Upper lobe of left lung (tissue), 6 donors: Measurements from ENCODE around the gene PLCE1. TPM values are rescaled to one million over a fixed set of nuclear protein-coding genes. Genes with fewer than 3 reads are reported as not detected.

Experiments used
- ATAC-seq, 2 donors: fragments of 200-7000 bp; cut with Tn5 transposase; one replicate each; pipeline ENCODE4 v1.9.1; 2022; ENCODE audit warnings: mild to moderate bottlenecking in 2 of 2, moderate library complexity in 2 of 2; ENCODE audit not compliant: low FRiP score in 2 of 2
- DNase-seq, 2 donors: peaks; one replicate each; pipeline ENCODE4 v3.0.0-alpha.2; 2019 to 2020
- H3K27ac ChIP-seq, 4 donors: fragments of 200-600 bp; sonication (generic); one replicate each; pipeline ENCODE4 v1.5.1; 2016 to 2019
- H3K27me3 ChIP-seq, 4 donors: fragments of 200-600 bp; sonication (generic); one replicate each; pipeline ENCODE4 v1.5.1; 2017 to 2019
- H3K36me3 ChIP-seq, 4 donors: fragments of 200-600 bp; sonication (generic); one replicate each; pipeline ENCODE4 v1.5.1; 2016 to 2019
- H3K4me1 ChIP-seq, 4 donors: fragments of 200-600 bp; sonication (generic); one replicate each; pipeline ENCODE4 v1.5.1; 2018 to 2019
- H3K4me3 ChIP-seq, 4 donors: fragments of 200-600 bp; sonication (generic); one replicate each; pipeline ENCODE4 v1.5.1; 2017 to 2019; ENCODE audit warnings: mild to moderate bottlenecking in 2 of 4, moderate library complexity in 1 of 4
- H3K9me3 ChIP-seq, 4 donors: fragments of 200-600 bp; sonication (generic); one replicate each; pipeline ENCODE4 v1.5.1; 2018 to 2019
- EP300 ChIP-seq, 4 donors: sonication (generic); formaldehyde crosslinking; IDR thresholded peaks; one replicate each; pipeline ENCODE4 v1.5.1; 2017; ENCODE audit warnings: antibody characterized with exemption in 4 of 4, control low read depth in 2 of 4
- POLR2A ChIP-seq, 4 donors: fragments of 450-650 bp; IDR thresholded peaks; one replicate each; pipeline ENCODE4 v1.5.1; 2016 to 2017; ENCODE audit warnings: antibody characterized with exemption in 4 of 4, mild to moderate bottlenecking in 2 of 4
- POLR2AphosphoS5 ChIP-seq, 2 donors: sonication (generic); formaldehyde crosslinking; IDR thresholded peaks; one replicate each; pipeline ENCODE4 v1.5.1; 2017; ENCODE audit warnings: antibody characterized with exemption in 2 of 2
- WGBS, 2 donors: methylation state at CpG; one replicate each; pipeline ENCODE4 v1.1.5; 2017 to 2018; 5-methylcytosine and 5-hydroxymethylcytosine counted together
- total RNA-seq, 6 donors: library from RNA; depleted of rRNA in 4 of 6; stranded (reverse); fragments of >200 nt in 4 of 6; gene quantifications; one replicate each; pipeline versions ENCODE4 v1.1.0 to v1.2.1, GENCODE V29; 2016 to 2021
- TF ChIP-seq, protein P1 (sequence below), 6 experiments: fragments of 450-650 bp in 4 of 6; fragments of 200-600 bp in 2 of 6; sonication (generic) in 2 of 6; IDR thresholded peaks; one replicate each; pipeline ENCODE4 v1.5.1; 2016 to 2019; ENCODE audit warnings: antibody characterized with exemption in 6 of 6
- donor health status: DM: no; HTN: no; CAD: no; lungs with moderate emphysema.
- donor health status: DM: no; HTN: yes; CAD: no; lungs with severe emphysema.

Gene PLCE1
- total RNA-seq, 6 donors from 2014 or later, result 8.4 to 15.0 (median 12.3) TPM

- 82 to 85% methylated on average over 1 of the region's 1 CpG for WGBS, 2 donors
- H3K27me3 ChIP-seq, result peaks cover 0 to 11% (median 1%) of the 10 kb centered on the region in 4 donors
- peaks cover 3 to 18% (median 12%) of the 10 kb centered on the region in 4 donors for H3K4me1 ChIP-seq
- peak overlapping the region in 2 of 4 donors; percentile 60 to 64 for H3K4me3 ChIP-seq
- no peaks in the 10 kb centered on the region for H3K9me3 ChIP-seq
- TF ChIP-seq POLR2A (IDR thresholded peaks at IDR 0.05) (no peak), POLR2AphosphoS5 (IDR thresholded peaks at IDR 0.05) (no peak), EP300 (IDR thresholded peaks at IDR 0.05) (no peak)
- TF ChIP-seq, protein P1, sequence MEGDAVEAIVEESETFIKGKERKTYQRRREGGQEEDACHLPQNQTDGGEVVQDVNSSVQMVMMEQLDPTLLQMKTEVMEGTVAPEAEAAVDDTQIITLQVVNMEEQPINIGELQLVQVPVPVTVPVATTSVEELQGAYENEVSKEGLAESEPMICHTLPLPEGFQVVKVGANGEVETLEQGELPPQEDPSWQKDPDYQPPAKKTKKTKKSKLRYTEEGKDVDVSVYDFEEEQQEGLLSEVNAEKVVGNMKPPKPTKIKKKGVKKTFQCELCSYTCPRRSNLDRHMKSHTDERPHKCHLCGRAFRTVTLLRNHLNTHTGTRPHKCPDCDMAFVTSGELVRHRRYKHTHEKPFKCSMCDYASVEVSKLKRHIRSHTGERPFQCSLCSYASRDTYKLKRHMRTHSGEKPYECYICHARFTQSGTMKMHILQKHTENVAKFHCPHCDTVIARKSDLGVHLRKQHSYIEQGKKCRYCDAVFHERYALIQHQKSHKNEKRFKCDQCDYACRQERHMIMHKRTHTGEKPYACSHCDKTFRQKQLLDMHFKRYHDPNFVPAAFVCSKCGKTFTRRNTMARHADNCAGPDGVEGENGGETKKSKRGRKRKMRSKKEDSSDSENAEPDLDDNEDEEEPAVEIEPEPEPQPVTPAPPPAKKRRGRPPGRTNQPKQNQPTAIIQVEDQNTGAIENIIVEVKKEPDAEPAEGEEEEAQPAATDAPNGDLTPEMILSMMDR (IDR thresholded peaks at IDR 0.05), result no peak
- DNase-seq, result no peak
- no peaks in the 10 kb centered on the region for H3K36me3 ChIP-seq
- ATAC-seq, result no peak
- H3K27ac ChIP-seq, result no peak overlapping the region
These were observed 1.5 kb downstream of the PLCE1 start for GRCh38 chr10:93995182-93995581.

DNA sequence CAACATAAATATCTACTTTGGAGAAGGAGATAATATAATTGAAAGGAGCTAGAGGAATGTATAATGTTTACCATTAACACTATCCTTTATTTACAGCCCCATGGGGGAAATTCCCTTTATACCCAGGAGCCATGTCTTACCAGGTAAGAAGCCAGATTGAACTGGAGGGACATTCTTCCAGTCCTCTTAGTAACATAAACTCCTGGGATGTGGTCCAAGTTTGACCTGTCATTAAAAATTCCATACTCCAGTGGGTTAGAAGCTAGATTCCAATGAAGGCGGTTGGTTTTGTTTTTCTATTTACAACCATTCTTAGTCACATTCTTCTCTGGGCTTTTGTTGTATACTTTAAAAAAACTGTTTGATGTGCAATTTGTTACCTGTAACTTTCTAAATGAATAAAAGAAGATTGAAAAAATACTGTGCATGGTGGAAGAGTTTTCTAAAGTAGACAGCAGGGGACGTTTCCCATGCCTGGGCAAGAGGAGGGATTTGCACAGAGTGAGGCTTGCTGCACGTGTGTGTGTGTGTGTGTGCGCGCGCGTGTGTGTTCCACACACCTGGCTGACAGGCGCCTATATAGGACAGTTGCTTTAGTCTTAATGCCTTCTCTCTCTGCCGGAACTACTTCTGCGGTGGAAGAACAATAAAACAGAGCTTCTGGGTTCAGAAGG lies 2.0 kb downstream of the PLCE1 start:
- peaks cover 0 to 11% (median 1%) of the 10 kb centered on the region in 4 donors for H3K27me3 ChIP-seq
- ATAC-seq, result no peak
- TF ChIP-seq POLR2AphosphoS5 (IDR thresholded peaks at IDR 0.05) (no peak), EP300 (IDR thresholded peaks at IDR 0.05) (no peak), POLR2A (IDR thresholded peaks at IDR 0.05) (no peak)
- TF ChIP-seq, protein P1 (IDR thresholded peaks at IDR 0.05), result no peak
- peaks cover 3 to 18% (median 12%) of the 10 kb centered on the region in 4 donors for H3K4me1 ChIP-seq
- H3K27ac ChIP-seq, result no peak overlapping the region
- WGBS, 2 donors, result 77 to 78% methylated on average over 10 of the region's 10 CpGs
- H3K36me3 ChIP-seq, result no peaks in the 10 kb centered on the region
- DNase-seq, result peak in 1 of 2 donors; percentile 35
- H3K4me3 ChIP-seq, result peak overlapping the region in 1 of 4 donors; percentile 60
- H3K9me3 ChIP-seq, result no peaks in the 10 kb centered on the region

- no peaks in the 10 kb centered on the region for H3K36me3 ChIP-seq
- no peaks in the 10 kb centered on the region for H3K9me3 ChIP-seq
- peaks cover 0 to 11% (median 1%) of the 10 kb centered on the region in 4 donors for H3K27me3 ChIP-seq
- DNase-seq (no peak), ATAC-seq (no peak)
- TF ChIP-seq, protein P1 (IDR thresholded peaks at IDR 0.05), result no peak
- no peak for TF ChIP-seq POLR2AphosphoS5 (IDR thresholded peaks at IDR 0.05)
- TF ChIP-seq POLR2A (IDR thresholded peaks at IDR 0.05), result no peak
- TF ChIP-seq EP300 (IDR thresholded peaks at IDR 0.05), result no peak
- 95% methylated on average over 3 of the region's 3 CpGs for WGBS, 2 donors
- peaks cover 2 to 15% (median 9%) of the 10 kb centered on the region in 4 donors for H3K4me1 ChIP-seq
- no peak overlapping the region for H3K27ac ChIP-seq
- no peak overlapping the region for H3K4me3 ChIP-seq
These were observed 2.8 kb downstream of the PLCE1 start for GRCh38 chr10:93996551-93996950.

DNA sequence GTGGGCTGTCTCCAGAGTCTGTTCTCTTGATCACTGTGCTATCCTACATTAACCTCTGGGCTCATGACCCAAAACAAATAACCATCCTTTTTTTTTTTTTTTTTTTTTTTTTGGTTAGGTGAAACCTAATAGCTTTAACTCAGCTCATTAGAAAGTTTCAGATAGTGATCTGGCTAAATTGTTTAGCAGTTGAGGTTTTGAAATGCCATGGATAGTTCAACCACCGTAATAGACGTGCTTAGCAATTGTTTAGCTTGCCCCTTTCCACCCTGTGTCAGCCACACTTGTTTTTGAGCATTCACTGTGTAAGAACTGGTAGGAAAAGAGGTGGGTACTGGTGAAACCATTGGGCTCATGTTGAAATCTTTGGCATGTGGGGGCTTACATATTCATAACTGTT lies 3.8 kb downstream of the PLCE1 start:
- no peak for TF ChIP-seq POLR2AphosphoS5 (IDR thresholded peaks at IDR 0.05)
- no peak for TF ChIP-seq POLR2A (IDR thresholded peaks at IDR 0.05)
- TF ChIP-seq, protein P1 (IDR thresholded peaks at IDR 0.05), result no peak
- TF ChIP-seq EP300 (IDR thresholded peaks at IDR 0.05), result no peak
- Histone ChIP-seq H3K9me3 (no peaks in the 10 kb centered on the region), H3K27me3 (peaks cover 0 to 11% (median 1%) of the 10 kb centered on the region in 4 donors), H3K27ac (no peak overlapping the region), H3K4me3 (no peak overlapping the region), H3K4me1 (peaks cover 0 to 15% (median 9%) of the 10 kb centered on the region in 4 donors), H3K36me3 (no peaks in the 10 kb centered on the region)
- DNase-seq (no peak), ATAC-seq (no peak)
- WGBS, 2 donors, result 84 to 86% methylated on average over 2 of the region's 2 CpGs
